Stimulated activated CD4-positive, alpha-beta T cell treated with anti-CD3 and anti-CD28 coated beads, Interleukin-2, amount 100 ng/mL, for 4 hours (primary cell): Measurements from ENCODE around the gene CHID1.

Experiments used
- DNase-seq: peaks from one replicate; pipeline ENCODE4 v3.0.0-alpha.2; 2020; ENCODE audit warnings: low read depth

CHID1 gene

DNA sequence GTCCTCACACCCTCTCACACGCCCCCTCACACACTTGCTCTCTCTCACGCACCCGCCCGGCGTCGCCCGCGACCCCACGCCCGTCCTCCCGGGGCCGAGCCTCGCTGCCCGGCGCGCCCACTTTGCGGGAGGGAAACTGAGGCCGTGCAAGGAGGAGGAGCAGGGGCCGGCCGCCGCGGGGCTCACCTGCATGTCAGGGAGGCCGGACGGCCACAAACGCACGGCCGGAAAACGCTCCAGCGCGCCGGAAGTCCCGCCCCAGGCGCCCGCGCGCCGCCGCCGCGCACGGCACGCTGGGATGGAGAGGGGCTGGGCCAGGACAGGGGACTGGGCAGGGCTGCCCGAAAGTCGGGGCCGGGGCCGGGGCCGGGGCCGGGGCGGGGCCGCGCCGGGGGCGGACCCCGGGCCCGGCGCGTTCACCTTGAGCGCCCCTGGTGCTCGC is at the start of gene CHID1:
Gene CHID1 (minus strand): TSS at position 222 of the 442 bp plus-strand sequence. CDS start 5,994 bp downstream, outside the sequence.
- peak; percentile 78 for DNase-seq

DNA sequence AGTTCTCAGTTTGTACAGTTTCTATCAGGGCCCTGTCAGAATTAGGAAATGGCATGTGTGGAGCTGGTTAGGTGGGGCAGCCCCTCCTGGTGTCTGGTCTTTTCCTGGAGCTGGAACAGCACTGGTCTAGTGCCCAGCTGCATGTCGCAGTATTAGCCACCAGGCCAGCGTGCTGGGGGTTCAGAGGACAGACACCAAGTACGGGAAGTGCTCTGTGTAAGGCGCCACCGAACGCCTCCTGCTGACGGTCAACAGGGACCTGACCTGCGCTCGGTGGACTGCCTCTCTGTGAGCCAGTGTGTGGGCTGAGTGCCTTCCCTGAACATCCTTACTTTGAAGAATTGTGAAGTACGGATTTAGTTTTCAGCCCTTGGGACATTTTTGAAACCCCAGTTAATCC is 49.0 kb upstream of the CHID1 start:
- no peak for DNase-seq

DNA sequence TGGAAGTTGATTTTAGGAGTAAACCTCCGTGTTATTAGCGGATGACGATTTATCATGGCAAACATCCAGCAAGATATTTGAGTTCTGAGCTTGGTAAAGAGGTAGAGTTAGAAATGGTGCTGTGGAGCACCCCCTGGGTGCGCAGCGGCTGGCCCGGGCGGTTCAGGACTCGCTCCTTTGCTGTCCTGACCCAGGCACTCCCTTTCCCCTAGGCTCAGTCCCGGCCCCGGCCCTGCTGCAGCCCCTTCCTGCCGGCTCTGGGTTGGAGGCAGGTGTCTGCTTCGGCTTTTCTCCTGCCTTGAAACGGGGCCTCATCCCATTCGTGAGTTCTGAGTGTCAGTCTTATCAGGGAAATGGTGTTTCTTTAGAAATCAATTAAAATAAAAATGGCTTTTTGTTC is 48.4 kb upstream of the CHID1 start:
- DNase-seq: no peak

DNA sequence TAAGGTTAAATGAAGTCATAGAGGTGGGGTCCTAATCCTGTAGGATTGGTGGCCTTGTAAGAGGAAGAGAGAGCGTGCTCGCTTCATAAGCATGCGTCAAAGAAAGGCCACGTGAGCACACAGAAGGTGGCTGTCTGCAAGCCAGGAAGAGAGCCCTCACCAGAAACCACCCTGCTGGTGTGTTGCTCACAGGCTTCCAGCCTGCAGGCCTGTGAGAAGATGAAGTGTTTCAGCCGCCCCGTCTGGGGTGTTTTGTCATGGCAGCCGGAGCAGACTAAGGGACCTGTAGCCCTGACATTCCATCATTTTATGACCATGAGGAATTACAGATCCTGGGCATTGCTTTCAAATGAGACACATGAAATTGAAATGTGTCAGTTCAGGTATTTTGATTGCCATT is 47.5 kb upstream of the CHID1 start:
- DNase-seq: no peak

DNA sequence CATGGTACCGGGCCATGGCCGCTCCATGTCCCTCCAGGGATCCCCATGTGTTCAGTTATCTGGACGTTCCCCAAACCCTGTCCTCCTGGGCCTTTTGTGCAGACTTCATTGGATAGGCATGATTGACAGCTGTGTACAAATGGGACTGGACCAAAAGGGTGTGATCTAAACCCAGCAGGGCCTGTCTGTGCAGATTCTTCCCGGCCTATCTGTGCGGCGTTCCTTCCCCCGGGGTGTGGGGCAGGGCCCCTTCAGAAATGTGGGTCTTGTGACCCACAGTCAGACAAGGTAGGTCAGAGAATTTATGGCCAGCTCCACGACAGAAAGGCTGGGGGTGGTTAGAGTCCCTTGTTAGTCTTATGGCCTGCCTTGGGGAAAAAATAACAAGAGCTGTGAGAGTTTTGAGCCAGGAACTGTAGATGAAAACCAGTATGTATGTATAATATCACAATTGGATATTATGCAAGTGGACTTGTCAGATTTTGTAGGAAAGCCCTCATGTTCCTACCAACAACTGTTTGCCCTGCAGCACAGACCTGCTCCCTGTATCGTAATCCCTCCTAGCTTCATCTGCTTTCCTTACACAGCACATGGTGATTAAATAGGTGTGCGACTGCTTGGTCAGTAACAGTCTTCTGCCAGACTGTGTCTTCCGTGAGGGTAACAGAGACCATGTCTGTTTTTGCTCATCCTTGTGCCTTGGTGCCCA is 46.8 kb upstream of the CHID1 start:
- no peak for DNase-seq

DNA sequence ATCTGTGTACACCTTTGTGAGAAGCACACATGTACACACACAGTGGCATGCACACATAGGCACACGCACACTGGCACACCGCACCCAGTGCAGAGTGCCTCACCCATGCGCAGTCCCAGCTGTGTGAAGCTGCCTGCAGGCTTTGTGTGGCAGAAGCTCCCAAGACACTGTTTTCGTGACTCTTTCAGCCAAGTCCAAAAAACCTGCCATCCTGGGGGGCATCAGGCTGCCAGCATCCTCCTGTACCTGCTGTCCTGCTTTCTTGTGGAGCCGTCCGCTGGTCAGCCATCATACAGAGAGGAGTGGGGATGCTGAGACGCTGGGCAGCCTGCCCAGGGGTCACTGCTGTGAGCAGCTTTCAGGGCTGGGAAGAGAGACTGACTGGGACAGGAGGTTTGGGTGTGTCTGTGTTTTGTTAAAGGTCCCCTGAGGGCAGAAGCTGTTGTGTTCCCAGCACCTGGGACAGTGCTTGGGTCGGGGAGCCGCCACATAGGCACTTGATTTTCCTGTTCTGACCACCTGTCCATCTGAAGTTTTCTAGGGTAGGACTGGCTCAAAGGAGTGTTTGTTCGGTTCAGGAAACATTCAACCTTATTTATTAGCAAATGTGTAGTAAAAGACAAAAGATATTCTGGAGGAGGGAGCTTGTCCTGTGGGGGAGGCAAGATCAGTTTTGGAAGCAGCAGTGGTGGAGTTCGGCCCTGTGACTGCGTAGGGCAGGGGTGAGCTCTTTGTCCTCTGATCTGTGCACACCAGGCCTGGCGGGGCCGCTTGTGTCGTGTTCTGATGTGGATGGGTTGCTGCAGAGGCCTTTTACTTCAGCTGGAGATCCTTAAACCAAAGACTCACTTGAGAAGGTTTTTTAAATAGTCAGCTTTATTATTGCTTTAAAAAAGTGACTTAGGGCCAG is 44.8 kb upstream of the CHID1 start:
- DNase-seq: no peak

DNA sequence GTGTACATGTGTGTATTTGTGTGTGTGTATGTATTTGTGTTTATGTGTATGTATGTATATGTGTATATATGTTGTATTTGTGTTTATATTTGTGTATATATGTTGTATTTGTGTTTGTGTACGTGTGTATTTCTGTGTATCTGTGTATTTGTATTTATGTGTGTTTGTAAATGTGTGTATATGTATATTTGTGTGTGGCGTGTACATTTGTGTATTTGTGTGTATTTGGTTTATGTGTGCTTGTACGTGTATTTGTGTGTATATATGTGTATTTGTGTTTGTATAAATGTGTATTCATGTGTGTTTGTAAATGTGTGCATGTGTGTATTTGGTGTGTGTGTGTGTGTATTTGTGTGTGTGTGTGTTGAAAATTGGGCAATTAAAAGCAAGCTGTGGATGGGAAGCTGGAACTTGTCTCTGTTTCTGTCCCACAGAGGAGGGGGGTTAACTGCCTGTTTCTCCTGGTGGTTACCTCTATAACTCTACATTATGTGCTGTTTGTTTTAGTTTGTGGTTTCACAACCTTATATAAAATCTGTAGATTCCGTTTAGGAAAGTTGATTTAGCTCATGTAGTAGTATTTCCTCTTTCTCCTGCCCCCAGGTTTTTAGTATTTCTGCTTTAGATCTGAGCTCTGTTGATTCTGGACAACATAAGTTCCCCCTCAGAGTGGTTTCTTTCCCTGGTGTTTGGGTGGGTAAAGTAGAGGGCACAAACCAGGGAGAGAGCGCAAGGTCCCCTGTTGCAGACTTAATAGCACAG is 44.0 kb upstream of the CHID1 start:
- no peak for DNase-seq

DNA sequence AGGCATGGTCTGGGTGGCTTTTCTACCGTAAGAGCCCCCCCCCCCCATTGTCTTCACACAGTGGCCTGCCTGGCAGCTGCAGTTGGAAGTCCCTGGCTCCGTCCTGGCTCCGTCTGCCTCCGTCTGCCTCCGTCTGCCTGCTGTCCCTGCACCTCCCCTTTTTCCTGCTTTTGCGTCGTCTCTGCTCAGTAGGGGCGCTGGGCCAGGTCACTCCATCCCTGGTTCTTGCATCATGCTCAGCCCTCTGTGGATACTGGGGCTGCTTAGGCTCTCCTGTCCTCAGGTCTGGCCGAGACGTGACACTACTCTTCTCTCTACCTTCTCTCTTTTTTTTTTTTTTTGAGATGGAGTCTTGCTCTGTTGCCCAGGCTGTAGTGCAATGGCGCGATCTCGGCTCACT is 42.9 kb upstream of the CHID1 start:
- no peak for DNase-seq

DNA sequence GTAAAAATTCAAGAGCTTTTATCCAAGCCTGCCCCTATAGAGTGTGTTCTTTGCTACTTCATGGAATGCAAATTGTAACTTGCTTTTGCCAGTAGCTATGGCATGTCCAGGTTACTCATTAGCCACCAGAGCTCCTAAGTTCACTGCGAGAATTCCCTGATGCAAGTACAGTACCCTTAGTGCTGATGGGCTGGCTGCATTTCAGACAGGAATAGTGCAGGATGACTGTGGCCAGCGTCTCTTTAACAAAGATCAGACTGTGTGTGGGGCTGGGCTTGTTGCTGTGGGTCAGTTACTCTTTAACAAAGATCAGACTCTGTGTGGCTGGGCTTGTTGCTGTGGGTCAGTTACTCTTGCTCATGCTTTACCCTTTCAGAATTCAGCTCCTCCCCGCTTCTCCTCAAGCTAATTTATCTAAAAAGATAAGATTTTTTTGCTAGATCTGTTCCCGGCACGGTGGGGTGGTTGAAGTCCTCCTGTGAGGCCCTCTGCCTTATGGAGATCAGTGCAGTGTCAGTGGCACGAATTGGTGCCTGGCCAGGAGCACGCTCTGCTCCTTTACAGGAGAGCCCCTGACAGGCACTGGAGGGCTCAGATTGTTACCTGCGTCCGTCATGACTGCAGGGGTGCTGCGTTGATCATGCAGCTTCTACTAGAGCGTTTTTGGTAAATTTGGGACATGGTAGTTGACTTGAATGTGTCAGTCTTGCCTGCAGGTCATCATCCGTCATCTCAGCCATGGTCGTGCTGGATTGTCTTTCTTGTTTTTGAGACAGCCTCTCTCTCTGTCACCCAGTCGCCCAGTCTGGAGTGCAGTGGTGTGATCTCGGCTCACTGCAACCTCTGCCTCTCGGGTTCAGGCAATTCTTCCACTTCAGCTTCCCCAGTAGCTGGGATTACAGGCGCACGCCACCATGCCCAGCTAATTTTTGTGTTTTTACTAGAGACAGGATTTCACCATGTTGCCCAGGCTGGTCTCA is 42.1 kb upstream of the CHID1 start:
- DNase-seq: no peak

DNA sequence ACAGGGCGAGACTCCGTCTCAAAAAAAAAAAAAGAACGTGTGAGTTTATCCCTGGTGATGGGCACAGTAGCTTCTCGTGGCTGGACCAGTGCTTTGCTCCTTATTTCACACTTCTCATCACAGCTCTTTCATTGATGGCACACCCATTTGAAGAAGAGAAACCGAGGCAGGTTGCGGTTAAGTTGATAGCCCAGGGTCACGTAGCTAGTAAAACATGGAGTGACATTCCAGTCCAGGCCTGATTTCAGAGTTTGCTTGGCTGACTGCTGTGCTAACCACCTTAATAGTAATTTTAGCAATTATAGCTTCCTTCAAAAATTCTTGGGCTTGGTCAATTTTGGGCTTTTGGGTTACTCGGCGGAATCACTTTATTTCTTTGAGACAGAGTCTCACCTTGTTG is 40.9 kb upstream of the CHID1 start:
- no peak for DNase-seq

DNA sequence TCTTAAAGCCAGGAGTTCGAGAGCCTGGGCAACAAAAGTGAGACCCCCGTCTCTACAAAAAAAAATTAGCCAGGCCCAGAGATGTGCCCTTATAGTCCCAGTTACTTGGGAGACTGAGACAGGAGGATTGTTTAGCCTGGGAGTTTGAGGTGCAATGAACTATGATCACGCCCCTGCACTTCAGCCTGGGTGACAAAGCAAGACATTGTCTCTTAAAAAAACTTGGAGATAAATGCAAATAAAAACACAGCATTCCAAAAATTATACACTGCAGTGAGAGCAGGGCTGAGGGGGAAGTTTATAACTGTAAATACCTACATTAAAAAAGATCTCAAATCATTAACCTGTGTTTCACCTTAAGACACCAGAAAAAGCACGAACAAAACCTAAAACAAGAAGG is 37.1 kb upstream of the CHID1 start:
- no peak for DNase-seq

DNA sequence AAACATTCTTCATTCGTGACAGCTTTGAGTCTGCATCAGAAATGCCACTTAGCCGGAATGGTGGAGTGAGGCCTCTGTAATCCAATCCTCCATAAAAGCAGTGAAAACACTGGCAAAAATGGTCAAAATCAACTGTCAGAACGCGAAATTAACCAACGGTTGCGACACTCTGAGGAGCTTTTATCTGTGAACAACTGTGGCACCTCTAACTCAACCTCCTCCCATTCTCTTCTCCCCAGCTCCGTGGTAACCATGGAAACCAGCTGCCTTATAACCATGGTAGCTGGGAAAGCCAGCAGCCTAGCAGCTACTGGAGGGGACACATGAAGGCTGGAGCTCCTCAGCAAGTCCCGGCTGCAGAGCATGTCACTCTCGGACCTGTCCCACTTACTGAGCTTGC is 35.4 kb upstream of the CHID1 start:
- DNase-seq: no peak

DNA sequence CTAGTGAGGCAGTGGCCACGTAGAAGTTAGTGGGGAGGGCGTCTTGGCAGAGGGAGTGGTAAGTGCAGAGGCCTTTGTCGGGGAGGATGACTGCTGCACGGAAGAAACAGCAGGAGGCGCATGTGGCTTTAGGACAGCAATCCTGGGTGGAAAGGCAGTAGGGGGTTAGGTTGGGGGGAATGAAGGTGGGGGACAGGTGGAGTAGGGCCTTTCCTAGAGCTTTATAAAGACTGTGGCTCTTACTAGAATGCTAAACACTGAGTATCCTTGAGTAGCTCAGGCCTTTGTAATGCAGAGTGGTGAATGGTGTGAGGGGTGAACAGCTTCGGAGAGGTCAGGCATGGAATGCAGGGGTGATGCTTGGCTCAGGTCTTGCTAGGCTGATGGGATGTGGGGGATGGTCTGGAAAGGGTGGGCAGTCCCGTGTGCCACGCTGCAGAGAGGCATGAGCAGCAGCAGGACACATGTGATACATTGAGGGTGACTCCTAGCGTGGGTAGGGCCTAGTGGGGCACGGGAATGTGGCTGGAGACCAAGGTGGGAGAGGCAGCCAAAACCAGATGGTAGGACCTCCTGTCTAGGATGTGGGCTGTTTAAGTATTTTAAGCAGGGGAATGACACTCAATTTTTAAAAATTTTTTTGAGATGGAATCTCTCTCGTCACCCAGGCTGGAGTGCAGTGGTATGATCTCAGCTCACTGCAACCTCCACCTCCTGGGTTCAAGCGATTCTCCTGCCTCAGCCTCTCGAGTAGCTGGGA is 34.3 kb upstream of the CHID1 start:
- no peak for DNase-seq

DNA sequence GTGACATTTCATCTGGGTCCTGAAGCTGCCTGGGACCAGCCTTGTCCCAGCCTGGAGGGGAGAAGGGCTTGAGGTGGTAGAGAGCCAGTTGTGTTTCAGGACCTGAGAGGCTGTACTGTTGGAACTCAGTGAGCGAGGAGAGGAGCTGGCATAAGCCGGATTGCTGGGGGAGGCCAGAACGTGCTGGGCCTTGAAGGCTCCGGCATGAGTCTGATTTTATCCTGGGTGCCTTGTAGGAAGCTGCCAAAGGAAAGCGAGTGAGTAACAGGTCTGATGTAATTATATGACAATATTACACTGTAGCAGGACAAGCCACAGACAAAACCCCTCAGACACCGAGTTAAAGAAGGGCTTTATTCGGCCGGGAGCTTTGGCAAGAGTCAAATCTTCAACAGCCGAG is 32.2 kb upstream of the CHID1 start:
- DNase-seq: no peak

DNA sequence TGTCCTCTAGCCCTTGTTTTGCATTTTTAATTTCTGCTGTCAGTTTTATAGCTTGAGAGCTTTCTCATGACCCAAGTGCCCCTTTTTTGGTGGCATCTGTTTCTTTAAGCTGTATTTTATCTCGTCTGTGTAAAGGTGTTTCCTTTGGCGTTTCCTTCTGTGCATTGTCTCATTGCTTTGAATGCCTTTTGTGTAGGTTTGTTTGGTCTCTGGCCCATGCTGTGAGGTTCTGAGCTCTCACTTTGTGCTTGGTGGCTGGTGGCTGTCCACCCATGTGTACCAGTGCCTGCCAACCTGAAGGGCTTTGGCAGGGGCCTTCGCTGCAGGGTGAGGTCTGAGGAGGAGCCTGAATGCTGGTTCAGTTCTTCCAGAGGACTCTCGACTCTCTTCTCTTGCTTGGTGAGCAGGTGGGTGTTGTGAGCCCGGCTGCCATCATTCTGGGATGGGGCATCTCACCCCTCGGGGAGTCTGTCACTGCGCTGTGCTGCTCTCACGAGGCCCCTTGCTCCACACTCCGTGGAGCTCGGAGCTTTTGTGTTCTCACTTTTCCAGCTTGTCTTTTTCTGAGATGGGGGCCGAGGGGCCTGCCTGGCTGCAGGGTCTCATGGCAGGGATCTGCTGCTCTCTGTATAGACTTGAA is 30.0 kb upstream of the CHID1 start:
- no peak for DNase-seq

DNA sequence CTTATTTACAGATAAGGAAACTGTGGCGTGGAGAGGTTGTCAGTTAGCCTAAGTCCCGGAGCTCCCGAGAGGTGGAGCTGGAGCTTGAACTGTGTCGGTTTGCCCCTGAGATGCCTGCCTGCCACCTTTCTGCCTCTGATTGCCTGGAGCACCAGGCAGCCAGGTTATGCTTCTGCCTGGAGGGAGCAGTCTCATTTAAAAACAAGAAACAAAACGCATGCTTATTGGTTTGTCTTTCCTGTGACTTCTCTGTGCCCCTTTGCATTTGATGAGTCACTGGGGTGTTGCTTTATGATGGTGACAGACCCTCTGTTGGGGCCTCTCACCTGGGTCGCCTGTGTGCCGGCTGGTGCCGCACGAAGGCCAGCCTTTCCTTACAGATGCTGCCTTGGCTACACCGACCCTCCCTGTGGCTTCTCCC is 27.2 kb upstream of the CHID1 start:
- no peak for DNase-seq

DNA sequence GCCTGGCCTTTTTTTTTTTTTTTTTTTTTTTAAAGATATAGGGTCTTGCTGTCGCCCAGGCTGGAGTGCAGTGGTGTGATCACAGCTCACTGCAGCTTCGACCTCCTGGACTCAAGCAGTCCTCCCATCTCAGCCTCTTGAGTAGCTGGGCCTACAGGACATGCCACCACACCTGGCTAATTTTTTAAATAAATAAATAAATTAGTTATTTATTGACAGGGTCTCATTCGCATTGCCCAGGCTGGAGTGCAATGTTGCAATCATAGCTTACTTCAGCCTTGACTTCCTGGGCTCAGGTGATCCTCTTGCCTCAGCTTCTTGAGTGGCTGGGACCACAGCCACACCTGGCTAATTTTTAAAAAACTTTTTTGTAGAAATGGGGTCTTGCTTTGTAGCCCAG is 25.6 kb upstream of the CHID1 start:
- no peak for DNase-seq

DNA sequence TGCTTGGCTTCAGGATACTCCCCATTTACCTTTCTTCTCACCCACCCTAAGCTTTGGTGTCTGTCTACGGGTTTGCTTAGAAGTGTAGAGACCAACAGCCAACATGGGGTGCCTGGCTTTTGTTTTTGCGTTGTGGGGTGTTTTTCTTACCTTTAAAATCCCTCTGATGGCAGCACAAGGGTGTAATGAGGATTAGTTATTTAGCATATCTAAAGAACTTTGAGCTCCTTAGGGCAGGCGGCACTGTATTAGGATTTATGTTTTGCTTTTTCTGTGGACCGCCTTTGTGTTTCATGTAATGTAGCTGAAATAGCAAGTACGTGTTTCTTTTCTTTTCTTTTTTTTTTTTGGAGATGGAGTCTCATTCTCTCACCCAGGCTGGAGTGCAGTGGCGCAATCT is 23.9 kb upstream of the CHID1 start:
- DNase-seq: no peak

DNA sequence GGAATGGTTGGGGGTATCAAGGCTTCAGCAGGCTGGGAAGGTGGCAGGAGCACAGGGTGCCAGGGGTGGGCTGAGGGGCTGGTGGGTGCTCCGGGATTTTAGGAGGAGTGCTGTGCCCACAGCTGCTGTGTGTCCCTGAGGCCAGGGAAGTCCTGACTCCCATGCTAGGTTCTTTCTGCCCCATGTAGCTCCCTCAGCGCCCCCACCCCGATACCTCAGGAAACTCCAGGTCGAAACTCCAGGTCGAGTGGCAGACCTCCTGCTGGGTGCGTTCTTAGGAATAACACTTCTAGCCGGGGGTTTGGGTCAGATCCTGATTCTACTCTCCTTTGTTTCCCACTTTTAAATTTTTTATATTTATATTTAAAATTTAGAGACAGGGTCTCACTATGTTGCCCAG is 23.3 kb upstream of the CHID1 start:
- DNase-seq: no peak
